GM19468 (cell line): Measurements from ENCODE around the gene CFAP100.

Source experiments
- ATAC-seq: cut with Tn5 transposase; IDR thresholded peaks from one replicate; pipeline ENCODE4 v1.9.1; 2021; ENCODE audit warnings: mild to moderate bottlenecking, moderate library complexity, moderate number of reproducible peaks; ENCODE audit not compliant: unreplicated experiment; ENCODE audit errors: extremely low read depth

CFAP100 gene

DNA sequence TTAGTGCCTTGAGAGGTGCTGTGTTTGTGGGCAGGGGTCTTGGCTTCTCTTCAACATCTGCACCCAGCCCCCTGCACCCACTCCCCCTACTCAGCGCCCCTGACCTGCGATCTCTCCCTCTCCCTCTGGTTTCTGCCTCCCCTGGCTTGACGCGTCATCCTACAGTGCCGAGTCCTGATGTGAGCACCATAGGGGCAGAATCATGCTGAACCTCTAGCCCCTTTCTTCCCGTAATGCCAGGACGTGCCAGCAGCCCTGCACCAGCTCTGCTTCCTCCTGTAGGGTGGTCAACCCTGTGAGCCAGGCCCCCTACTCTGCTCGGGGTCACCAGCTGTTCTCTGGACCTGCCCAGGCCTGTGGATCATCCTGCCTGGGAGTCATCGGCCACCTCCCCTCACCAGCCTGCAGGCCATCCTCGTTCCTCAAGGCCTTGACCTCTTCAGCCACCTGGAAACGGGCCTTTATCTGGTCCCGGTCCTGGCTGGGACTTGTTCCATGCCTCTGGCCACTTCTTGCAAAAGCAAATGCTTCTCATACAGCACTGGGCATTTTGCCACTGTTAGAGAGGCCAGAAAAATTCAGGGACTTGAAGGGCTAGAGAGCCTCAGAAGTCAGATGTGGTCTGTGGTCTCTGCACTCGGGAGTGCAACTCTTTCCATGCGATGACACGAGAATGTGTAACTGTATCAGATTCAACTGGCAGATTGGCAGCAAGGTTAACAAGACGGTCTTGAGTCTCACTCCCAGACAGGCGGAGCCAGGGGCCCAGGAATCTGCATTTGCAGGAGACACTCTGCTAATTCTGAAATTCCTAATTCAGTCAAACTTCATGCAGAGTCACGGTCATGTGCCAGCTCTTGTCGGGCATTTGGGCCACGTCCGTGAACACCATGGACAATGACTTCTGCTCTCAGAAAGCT is 20.8 kb upstream of the CFAP100 start:
- no peak for ATAC-seq

- no peak for ATAC-seq
These were observed 18.8 kb upstream of the CFAP100 start for GRCh38 chr3:126375835-126376331.

GRCh38 chr3:126376444-126376843 is 18.3 kb upstream of the CFAP100 start:
- no peak for ATAC-seq

DNA sequence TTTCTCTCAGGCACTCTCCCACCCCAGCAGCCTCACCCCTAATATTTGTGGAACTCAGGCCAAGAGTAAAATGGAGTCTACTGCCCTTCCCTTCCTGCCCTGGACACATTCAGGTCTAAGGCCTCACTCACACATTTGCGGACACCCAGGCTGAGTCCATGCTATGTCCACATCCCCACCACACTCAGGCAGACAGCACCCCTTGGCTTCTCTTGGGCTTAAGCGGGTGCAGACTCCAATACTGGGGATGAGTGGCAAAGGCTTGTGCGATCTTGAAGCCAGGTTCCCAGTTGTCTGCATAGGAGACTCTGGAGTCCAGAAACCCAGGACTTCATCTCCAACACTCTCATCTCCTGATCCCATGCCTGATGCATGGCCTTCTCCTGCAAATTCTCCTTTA is 17.5 kb upstream of the CFAP100 start:
- no peak for ATAC-seq

- no peak for ATAC-seq
These were observed 16.4 kb upstream of the CFAP100 start for GRCh38 chr3:126378341-126378751.

- ATAC-seq, result no peak
These were observed 14.5 kb upstream of the CFAP100 start for GRCh38 chr3:126380011-126380768.

GRCh38 chr3:126381966-126382365 is 12.7 kb upstream of the CFAP100 start:
- no peak for ATAC-seq

GRCh38 chr3:126389112-126389793 is 5.5 kb upstream of the CFAP100 start:
- ATAC-seq, result peak; percentile 21

GRCh38 chr3:126389794-126390146 is 4.9 kb upstream of the CFAP100 start:
- ATAC-seq, result no peak

DNA sequence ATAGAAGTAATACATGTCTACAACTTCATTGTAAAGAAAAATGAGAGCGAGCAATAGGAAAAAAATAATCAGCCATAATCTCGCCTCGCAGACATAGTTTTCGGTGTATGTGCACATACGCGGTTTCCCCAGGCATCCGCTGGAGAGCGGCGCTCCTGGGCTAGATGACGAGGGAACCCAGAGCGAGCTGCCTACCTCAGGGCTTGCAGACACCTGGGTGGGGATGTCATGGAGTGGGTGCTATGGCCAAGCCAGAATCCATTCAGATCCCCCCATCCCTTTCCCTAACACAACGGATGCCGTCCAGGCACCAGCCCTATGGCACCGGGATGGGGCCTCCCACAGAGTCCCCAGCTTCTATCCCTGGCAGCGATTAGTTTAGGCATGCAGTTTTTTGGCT is 4.5 kb upstream of the CFAP100 start:
- ATAC-seq, result no peak

DNA sequence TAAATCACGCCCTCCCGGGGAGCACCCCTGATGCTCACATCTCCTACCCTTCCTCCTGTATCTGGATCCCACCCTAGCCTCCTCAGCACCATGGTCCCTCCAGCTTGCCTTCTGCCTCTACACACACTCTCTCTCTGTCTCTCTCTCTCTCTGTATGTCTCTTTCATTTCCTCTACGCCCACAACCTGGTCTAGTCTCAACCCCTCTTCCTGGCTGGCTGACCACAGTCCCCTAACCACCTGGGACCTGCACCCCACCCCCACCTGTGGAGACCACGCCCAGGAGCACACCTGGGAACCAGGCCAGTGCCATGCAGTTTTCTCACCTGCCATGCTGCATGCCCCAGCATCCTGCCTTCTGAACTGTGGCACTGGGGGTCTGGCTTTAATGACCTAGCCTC is 4.0 kb upstream of the CFAP100 start:
- ATAC-seq, result no peak

DNA sequence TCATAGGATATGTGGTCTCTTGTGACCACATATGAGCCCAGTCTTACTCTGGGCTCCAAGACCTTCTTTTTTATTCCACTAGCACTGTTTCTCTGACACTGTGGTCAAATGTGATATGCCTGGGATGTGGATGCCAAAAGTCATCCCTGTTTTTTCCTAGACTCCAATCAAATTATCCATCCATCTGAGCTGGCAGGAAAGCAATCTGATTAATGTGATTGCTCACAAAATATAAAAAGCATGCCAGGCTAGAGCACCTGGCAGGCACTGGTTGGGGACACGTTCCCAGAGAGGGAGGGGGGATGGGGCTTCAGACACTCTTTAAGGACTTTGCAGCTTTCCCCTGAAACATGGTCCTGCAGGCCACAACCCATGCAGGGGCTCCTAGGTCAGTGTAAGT is 3.1 kb upstream of the CFAP100 start:
- ATAC-seq, result no peak

DNA sequence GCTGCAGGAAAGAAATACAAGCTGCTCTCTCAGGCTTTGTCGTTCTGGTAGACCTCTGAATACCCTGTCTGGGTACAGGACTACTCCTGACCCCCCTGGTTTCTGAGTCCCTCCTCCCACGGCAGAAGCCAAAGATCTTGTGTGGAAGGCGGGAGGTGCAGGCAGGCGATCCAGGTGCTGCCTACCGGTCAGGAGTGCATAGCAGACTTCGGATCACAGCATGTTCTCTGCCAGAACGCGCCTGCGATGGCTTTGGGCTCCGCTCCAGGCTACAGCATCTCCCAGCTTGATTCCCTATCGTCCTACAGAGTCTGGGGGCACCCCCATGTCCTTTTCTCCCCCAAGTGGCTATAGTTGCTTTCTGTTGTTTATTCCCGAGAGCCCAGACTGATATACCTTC is 2.5 kb upstream of the CFAP100 start:
- ATAC-seq, result no peak

GRCh38 chr3:126393563-126393962 is 1.1 kb upstream of the CFAP100 start:
- ATAC-seq, result no peak

GRCh38 chr3:126394977-126395321 is 240 bp downstream of the CFAP100 start:
- no peak for ATAC-seq

GRCh38 chr3:126395846-126396513 is 1.3 kb downstream of the CFAP100 start:
- ATAC-seq, result no peak

DNA sequence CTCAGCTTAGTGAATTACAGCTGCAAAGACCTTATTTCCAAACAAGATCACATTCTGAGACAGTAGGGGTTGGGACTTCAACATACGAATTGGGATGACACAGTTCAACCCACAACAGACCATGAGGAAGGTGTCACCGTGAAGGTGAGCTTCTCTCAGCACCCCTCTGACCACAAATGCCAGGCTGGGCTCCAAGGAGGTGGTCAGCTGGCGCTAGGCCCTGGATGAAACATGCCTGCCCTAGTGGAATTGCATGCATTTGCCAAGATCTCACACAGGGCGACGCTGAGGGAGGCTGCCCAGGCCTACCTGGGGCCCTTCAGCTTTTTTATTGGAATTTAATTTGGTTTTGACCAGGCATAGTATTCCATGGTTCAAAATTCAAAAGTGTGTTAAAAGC is 1.8 kb downstream of the CFAP100 start:
- ATAC-seq, result no peak

- ATAC-seq, result no peak
These were observed 3.1 kb downstream of the CFAP100 start for GRCh38 chr3:126397610-126398422.
